Upper lobe of left lung (tissue), 6 donors: ENCODE results near the gene BEGAIN. TPM values are rescaled to one million over a fixed set of nuclear protein-coding genes. Genes with fewer than 3 reads are reported as not detected.

Experiments
- ATAC-seq, 2 donors: fragments of 200-7000 bp; cut with Tn5 transposase; one replicate each; pipeline ENCODE4 v1.9.1; 2022; ENCODE audit warnings: mild to moderate bottlenecking in 2 of 2, moderate library complexity in 2 of 2; ENCODE audit not compliant: low FRiP score in 2 of 2
- DNase-seq, 2 donors: peaks; one replicate each; pipeline ENCODE4 v3.0.0-alpha.2; 2019 to 2020
- H3K27ac ChIP-seq, 4 donors: fragments of 200-600 bp; sonication (generic); one replicate each; pipeline ENCODE4 v1.5.1; 2016 to 2019
- H3K27me3 ChIP-seq, 4 donors: fragments of 200-600 bp; sonication (generic); one replicate each; pipeline ENCODE4 v1.5.1; 2017 to 2019
- H3K36me3 ChIP-seq, 4 donors: fragments of 200-600 bp; sonication (generic); one replicate each; pipeline ENCODE4 v1.5.1; 2016 to 2019
- H3K4me1 ChIP-seq, 4 donors: fragments of 200-600 bp; sonication (generic); one replicate each; pipeline ENCODE4 v1.5.1; 2018 to 2019
- H3K4me3 ChIP-seq, 4 donors: fragments of 200-600 bp; sonication (generic); one replicate each; pipeline ENCODE4 v1.5.1; 2017 to 2019; ENCODE audit warnings: mild to moderate bottlenecking in 2 of 4, moderate library complexity in 1 of 4
- H3K9me3 ChIP-seq, 4 donors: fragments of 200-600 bp; sonication (generic); one replicate each; pipeline ENCODE4 v1.5.1; 2018 to 2019
- CTCF ChIP-seq, 6 experiments: fragments of 450-650 bp in 4 of 6; fragments of 200-600 bp in 2 of 6; sonication (generic) in 2 of 6; IDR thresholded peaks; one replicate each; pipeline ENCODE4 v1.5.1; 2016 to 2019; ENCODE audit warnings: antibody characterized with exemption in 6 of 6
- EP300 ChIP-seq, 4 donors: sonication (generic); formaldehyde crosslinking; IDR thresholded peaks; one replicate each; pipeline ENCODE4 v1.5.1; 2017; ENCODE audit warnings: antibody characterized with exemption in 4 of 4, control low read depth in 2 of 4
- POLR2A ChIP-seq, 4 donors: fragments of 450-650 bp; IDR thresholded peaks; one replicate each; pipeline ENCODE4 v1.5.1; 2016 to 2017; ENCODE audit warnings: antibody characterized with exemption in 4 of 4, mild to moderate bottlenecking in 2 of 4
- POLR2AphosphoS5 ChIP-seq, 2 donors: sonication (generic); formaldehyde crosslinking; IDR thresholded peaks; one replicate each; pipeline ENCODE4 v1.5.1; 2017; ENCODE audit warnings: antibody characterized with exemption in 2 of 2
- WGBS, 2 donors: methylation state at CpG; one replicate each; pipeline ENCODE4 v1.1.5; 2017 to 2018; 5-methylcytosine and 5-hydroxymethylcytosine counted together
- total RNA-seq, 6 donors: library from RNA; depleted of rRNA in 4 of 6; stranded (reverse); fragments of >200 nt in 4 of 6; gene quantifications; one replicate each; pipeline versions ENCODE4 v1.1.0 to v1.2.1, GENCODE V29; 2016 to 2021
- donor health status: DM: no; HTN: no; CAD: no; lungs with moderate emphysema.
- donor health status: DM: no; HTN: yes; CAD: no; lungs with severe emphysema.

The BEGAIN gene
- total RNA-seq, 6 donors from 2014 or later: under 0.01 to 2.0 (median 0.88) TPM

- DNase-seq (no peak), ATAC-seq (no peak)
- H3K27ac ChIP-seq: no peak overlapping the region
- H3K4me3 ChIP-seq: no peak overlapping the region
- H3K36me3 ChIP-seq: no peaks in the 10 kb centered on the region
- 73 to 93% methylated on average over 4 of the region's 4 CpGs for WGBS, 2 donors
- H3K4me1 ChIP-seq: no peaks in the 10 kb centered on the region
- H3K27me3 ChIP-seq: peaks cover 0 to 10% (median 4%) of the 10 kb centered on the region in 4 donors
- H3K9me3 ChIP-seq: no peaks in the 10 kb centered on the region
- TF ChIP-seq POLR2A (IDR thresholded peaks at IDR 0.05): no peak
- no peak for TF ChIP-seq POLR2AphosphoS5 (IDR thresholded peaks at IDR 0.05)
- TF ChIP-seq EP300 (IDR thresholded peaks at IDR 0.05): no peak
- no peak for TF ChIP-seq CTCF (IDR thresholded peaks at IDR 0.05)
These were observed 5.8 kb upstream of the BEGAIN start for GRCh38 chr14:100592972-100593371.

- TF ChIP-seq EP300 (IDR thresholded peaks at IDR 0.05): no peak
- TF ChIP-seq POLR2AphosphoS5 (IDR thresholded peaks at IDR 0.05): no peak
- no peak for TF ChIP-seq CTCF (IDR thresholded peaks at IDR 0.05)
- no peak for TF ChIP-seq POLR2A (IDR thresholded peaks at IDR 0.05)
- no peak overlapping the region for H3K4me3 ChIP-seq
- peak in 1 of 2 donors; percentile 79 for DNase-seq
- no peaks in the 10 kb centered on the region for H3K36me3 ChIP-seq
- peaks cover 0 to 1% (median 0%) of the 10 kb centered on the region in 4 donors for H3K4me1 ChIP-seq
- WGBS, 2 donors: 83 to 89% methylated on average over 9 to 10 of the region's 10 CpGs
- peaks cover 0 to 15% (median 7%) of the 10 kb centered on the region in 4 donors for H3K27me3 ChIP-seq
- H3K27ac ChIP-seq: no peak overlapping the region
- ATAC-seq: no peak
- no peaks in the 10 kb centered on the region for H3K9me3 ChIP-seq
These were observed 5.3 kb upstream of the BEGAIN start for GRCh38 chr14:100592461-100592891.

GRCh38 chr14:100591453-100592371 lies 4.5 kb upstream of the BEGAIN start:
- Histone ChIP-seq H3K27ac (no peak overlapping the region), H3K9me3 (no peaks in the 10 kb centered on the region), H3K27me3 (peaks cover 0 to 18% (median 9%) of the 10 kb centered on the region in 4 donors), H3K4me1 (peaks cover under 1 to 8% (median 2%) of the 10 kb centered on the region in 4 donors), H3K36me3 (no peaks in the 10 kb centered on the region), H3K4me3 (no peak overlapping the region)
- DNase-seq: no peak
- TF ChIP-seq EP300 (IDR thresholded peaks at IDR 0.05) (no peak), POLR2AphosphoS5 (IDR thresholded peaks at IDR 0.05) (no peak), CTCF (IDR thresholded peaks at IDR 0.05) (no peak)
- WGBS, 2 donors: 77 to 78% methylated on average over 12 to 16 of the region's 16 CpGs
- no peak for ATAC-seq

GRCh38 chr14:100590726-100591452 lies 3.7 kb upstream of the BEGAIN start:
- Histone ChIP-seq H3K4me3 (no peak overlapping the region), H3K27me3 (peaks cover 0 to 25% (median 16%) of the 10 kb centered on the region in 4 donors), H3K36me3 (no peaks in the 10 kb centered on the region), H3K9me3 (no peaks in the 10 kb centered on the region), H3K27ac (no peak overlapping the region), H3K4me1 (peaks cover 7 to 16% (median 8%) of the 10 kb centered on the region in 4 donors)
- no peak for ATAC-seq
- WGBS, 2 donors: 90 to 92% methylated on average over 11 to 14 of the region's 14 CpGs
- peak in 1 of 2 donors; percentile 47 for DNase-seq
- no peak for TF ChIP-seq EP300 (IDR thresholded peaks at IDR 0.05)
- TF ChIP-seq POLR2AphosphoS5 (IDR thresholded peaks at IDR 0.05): no peak
- no peak for TF ChIP-seq CTCF (IDR thresholded peaks at IDR 0.05)
- no peak for TF ChIP-seq POLR2A (IDR thresholded peaks at IDR 0.05)
